Gastroesophageal sphincter (tissue), 3 donors: ENCODE data around the gene C1QTNF12.

Experiments used
- CTCF ChIP-seq, 4 experiments: fragments of 200-600 bp in 2 of 4; fragments of 450-650 bp in 2 of 4; sonication (generic) in 1 of 4; IDR thresholded peaks; one replicate each; pipeline ENCODE4 v1.5.1; 2017 to 2019; ENCODE audit warnings: antibody characterized with exemption in 4 of 4, mild to moderate bottlenecking in 2 of 4, moderate library complexity in 2 of 4
- EP300 ChIP-seq: sonication (generic); formaldehyde crosslinking; IDR thresholded peaks from one replicate; pipeline ENCODE4 v1.6.1; 2017; ENCODE audit warnings: antibody characterized with exemption, mild to moderate bottlenecking
- POLR2A ChIP-seq, 2 donors: fragments of 450-650 bp; IDR thresholded peaks; one replicate each; pipeline ENCODE4 v1.6.1; 2017; ENCODE audit warnings: antibody characterized with exemption in 2 of 2, mild to moderate bottlenecking in 2 of 2, moderate library complexity in 1 of 2

- TF ChIP-seq CTCF (IDR thresholded peaks at IDR 0.05) (no peak), POLR2A (IDR thresholded peaks at IDR 0.05) (no peak), EP300 (no peak)
Observed at GRCh38 chr1:1229770-1230169, 16.8 kb downstream of the C1QTNF12 start.
